ENCODE data around the gene GRAMD1B.
A peak's percentile ranks its signal among the peaks of the same experiment; 100 is the strongest.

The GRAMD1B gene

GRCh38 chr11:123421589-123421988 is 8.5 kb upstream of the GRAMD1B start:
- DNase-seq (ENCODE audit: low spot score in 2 of 2) = no peak
- Histone ChIP-seq H3K9me3 (no peaks in the 10 kb centered on the region), H3K36me3 (replicated peaks) (no peaks in the 10 kb centered on the region), H3K4me1 (peaks cover 12% of the 10 kb centered on the region), H3K27me3 (ENCODE audit: low read depth) (no peaks in the 10 kb centered on the region), H3K4me3 (no peak overlapping the region)
- in situ Hi-C loops (cut with MboI; ENCODE audit: low sequenced_read_pairs) = no loop called here

DNA sequence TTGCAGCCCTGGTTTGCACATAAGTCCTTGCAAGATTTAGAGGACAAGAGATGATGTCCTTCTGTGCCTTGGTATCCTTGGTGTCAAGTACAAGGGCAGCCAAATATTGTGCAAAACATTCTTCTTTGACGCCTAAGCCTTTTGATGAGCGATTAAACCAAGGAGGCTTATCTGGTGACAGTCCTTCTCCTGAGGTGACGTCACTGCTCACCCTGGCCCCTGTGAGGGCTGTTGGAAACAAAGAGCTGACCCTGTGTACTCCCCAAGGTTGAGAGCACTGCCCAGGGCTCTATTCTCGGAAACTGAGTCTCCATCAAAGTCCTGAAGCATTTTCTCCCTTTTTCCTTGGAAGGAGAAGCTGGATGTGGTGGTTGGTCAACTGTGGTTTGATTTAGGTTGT is 4.7 kb upstream of the GRAMD1B start:
- no peaks in the 10 kb centered on the region for H3K27me3 ChIP-seq (ENCODE audit: low read depth)
- no peak overlapping the region for H3K4me3 ChIP-seq
- in situ Hi-C loops (cut with MboI; ENCODE audit: low sequenced_read_pairs) = loop anchor here (25.0 kb wide), 1 partner anchor 1212 kb away; no protein-coding TSS in a partner anchor
- H3K36me3 ChIP-seq (replicated peaks) = no peaks in the 10 kb centered on the region
- peaks cover 17% of the 10 kb centered on the region for H3K4me1 ChIP-seq
- no peak for DNase-seq (ENCODE audit: low spot score in 2 of 2)
- no peaks in the 10 kb centered on the region for H3K9me3 ChIP-seq

DNA sequence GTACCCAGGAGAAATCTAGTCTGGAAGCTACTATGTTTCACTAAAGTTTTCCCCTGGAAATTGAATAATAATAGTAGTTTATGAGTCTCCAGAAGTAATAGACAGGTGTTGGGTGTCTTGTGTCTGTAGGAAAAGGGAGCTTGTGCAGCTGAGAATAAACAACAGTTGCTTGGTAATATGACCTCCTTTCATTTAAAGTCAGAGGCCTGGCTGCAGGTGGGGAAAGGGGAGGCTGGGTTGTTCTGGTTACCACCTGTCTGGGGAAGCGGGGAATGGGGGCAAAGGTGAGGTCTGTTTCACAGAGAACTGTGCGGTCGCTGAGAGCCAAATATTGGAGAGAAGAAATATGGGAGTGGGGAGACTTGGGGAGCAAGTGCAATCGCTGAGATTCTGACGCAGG is 3.3 kb upstream of the GRAMD1B start:
- H3K27me3 ChIP-seq (ENCODE audit: low read depth) = no peaks in the 10 kb centered on the region
- H3K4me1 ChIP-seq = peaks cover 17% of the 10 kb centered on the region
- H3K4me3 ChIP-seq = no peak overlapping the region
- in situ Hi-C loops (cut with MboI; ENCODE audit: low sequenced_read_pairs) = loop anchor here (25.0 kb wide), 1 partner anchor 1211 kb away; no protein-coding TSS in a partner anchor
- H3K36me3 ChIP-seq (replicated peaks) = no peaks in the 10 kb centered on the region
- H3K9me3 ChIP-seq = no peaks in the 10 kb centered on the region
- no peak for DNase-seq (ENCODE audit: low spot score in 2 of 2)

DNA sequence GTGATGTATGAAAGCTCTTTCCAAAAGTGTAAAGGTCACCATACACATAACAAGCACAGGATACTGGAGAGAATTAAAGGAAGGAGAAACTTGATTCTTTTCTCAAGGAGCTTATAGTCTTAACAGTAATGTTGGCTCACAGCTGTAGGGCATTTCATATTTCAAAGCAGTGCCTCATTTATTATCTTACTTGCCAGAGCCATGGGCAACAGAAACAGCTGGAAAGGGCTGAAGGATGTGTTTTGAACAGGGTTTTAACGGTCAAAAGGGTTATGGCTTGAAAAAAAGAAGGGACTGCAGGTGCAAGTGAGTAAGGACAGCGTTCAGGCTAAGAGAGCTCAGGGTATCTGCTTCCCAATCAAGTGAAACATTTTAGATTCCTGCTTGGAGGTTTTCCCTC is 2.7 kb upstream of the GRAMD1B start:
- DNase-seq (ENCODE audit: low spot score in 2 of 2) = no peak
- in situ Hi-C loops (cut with MboI; ENCODE audit: low sequenced_read_pairs) = loop anchor here (25.0 kb wide), 1 partner anchor 1210 kb away; no protein-coding TSS in a partner anchor

GRCh38 chr11:123428116-123428715 is 1.9 kb upstream of the GRAMD1B start:
- Histone ChIP-seq H3K4me3 (no peak overlapping the region), H3K36me3 (replicated peaks) (no peaks in the 10 kb centered on the region), H3K9me3 (no peaks in the 10 kb centered on the region), H3K4me1 (peaks cover 27% of the 10 kb centered on the region), H3K27me3 (ENCODE audit: low read depth) (no peaks in the 10 kb centered on the region)
- in situ Hi-C loops (cut with MboI; ENCODE audit: low sequenced_read_pairs) = loop anchor here (25.0 kb wide), 1 partner anchor 1209 kb away; no protein-coding TSS in a partner anchor
- no peak for DNase-seq (ENCODE audit: low spot score in 2 of 2)

More for the DNA sequence above, 2.7 kb upstream of the GRAMD1B start:
- Histone ChIP-seq H3K36me3 (replicated peaks) (no peaks in the 10 kb centered on the region), H3K27me3 (ENCODE audit: low read depth) (no peaks in the 10 kb centered on the region), H3K4me1 (peaks cover 23% of the 10 kb centered on the region), H3K9me3 (no peaks in the 10 kb centered on the region), H3K4me3 (no peak overlapping the region)

- H3K27me3 ChIP-seq (ENCODE audit: low read depth) = no peaks in the 10 kb centered on the region
- in situ Hi-C loops (cut with MboI; ENCODE audit: low sequenced_read_pairs) = loop anchor here (25.0 kb wide), 1 partner anchor 1208 kb away; no protein-coding TSS in a partner anchor
- peaks cover 4% of the 10 kb centered on the region; the same call in 1 of the 2 replicates for H3K36me3 ChIP-seq (replicated peaks)
- no peak for DNase-seq (ENCODE audit: low spot score in 2 of 2)
- H3K4me1 ChIP-seq = peaks cover 28% of the 10 kb centered on the region
- H3K9me3 ChIP-seq = no peaks in the 10 kb centered on the region
- peak overlapping the region; percentile 68; the same call in 1 of the 2 replicates for H3K4me3 ChIP-seq
Observed at GRCh38 chr11:123429336-123429735, 733 bp upstream of the GRAMD1B start.

- in situ Hi-C loops (cut with MboI; ENCODE audit: low sequenced_read_pairs) = loop anchor here (25.0 kb wide), 1 partner anchor 1206 kb away; no protein-coding TSS in a partner anchor
- DNase-seq (ENCODE audit: low spot score in 2 of 2) = peak; percentile 50 to 84
- peak overlapping the region; percentile 68 for H3K4me3 ChIP-seq
Observed at GRCh38 chr11:123430721-123431497, 840 bp downstream of the GRAMD1B start.

GRCh38 chr11:123431619-123432018 is 1.6 kb downstream of the GRAMD1B start:
- DNase-seq (ENCODE audit: low spot score in 2 of 2) = peak in 1 of 2 experiments; percentile 55
- in situ Hi-C loops (cut with MboI; ENCODE audit: low sequenced_read_pairs) = loop anchor here (25.0 kb wide), 1 partner anchor 1206 kb away; no protein-coding TSS in a partner anchor
- Histone ChIP-seq H3K27me3 (ENCODE audit: low read depth) (no peaks in the 10 kb centered on the region), H3K9me3 (no peaks in the 10 kb centered on the region), H3K36me3 (replicated peaks) (peaks cover 11% of the 10 kb centered on the region), H3K4me1 (peaks cover 29% of the 10 kb centered on the region), H3K4me3 (peak overlapping the region; percentile 68)

More at GRCh38 chr11:123430721-123431497, 840 bp downstream of the GRAMD1B start:
- no peaks in the 10 kb centered on the region for H3K27me3 ChIP-seq (ENCODE audit: low read depth)
- H3K36me3 ChIP-seq (replicated peaks) = peaks cover 4% of the 10 kb centered on the region; the same call in 1 of the 2 replicates
- peaks cover 29% of the 10 kb centered on the region for H3K4me1 ChIP-seq
- no peaks in the 10 kb centered on the region for H3K9me3 ChIP-seq

- H3K36me3 ChIP-seq (replicated peaks) = peaks cover 17% of the 10 kb centered on the region
- peak; percentile 47 to 68 for DNase-seq (ENCODE audit: low spot score in 2 of 2)
- H3K9me3 ChIP-seq = no peaks in the 10 kb centered on the region
- H3K27me3 ChIP-seq (ENCODE audit: low read depth) = no peaks in the 10 kb centered on the region
- no peak overlapping the region for H3K4me3 ChIP-seq
- H3K4me1 ChIP-seq = peaks cover 49% of the 10 kb centered on the region
- in situ Hi-C loops (cut with MboI; ENCODE audit: low sequenced_read_pairs) = loop anchor here (25.0 kb wide), 1 partner anchor 1203 kb away; no protein-coding TSS in a partner anchor
Observed at GRCh38 chr11:123434262-123434661, 4.2 kb downstream of the GRAMD1B start.

DNA sequence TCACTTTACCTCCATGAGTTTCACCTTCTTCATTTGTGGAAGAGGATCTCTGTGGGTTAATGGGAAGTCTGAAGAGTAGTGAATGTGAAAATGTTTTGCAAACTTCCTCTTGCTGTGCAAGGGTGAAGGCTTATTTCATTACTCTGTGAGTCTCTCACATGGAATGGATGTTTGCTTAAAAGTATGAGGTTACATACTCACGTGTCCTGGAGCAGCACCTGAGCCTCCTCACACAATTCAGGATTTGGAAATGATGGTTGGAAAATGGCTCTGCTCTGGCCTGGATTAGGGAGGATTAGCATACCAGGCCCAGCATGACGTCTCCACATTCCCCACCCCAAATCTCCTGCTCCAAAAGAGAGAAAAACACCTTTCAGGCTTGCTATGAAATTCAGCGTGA is 4.8 kb downstream of the GRAMD1B start:
- H3K4me1 ChIP-seq = peaks cover 44% of the 10 kb centered on the region
- in situ Hi-C loops (cut with MboI; ENCODE audit: low sequenced_read_pairs) = loop anchor here (25.0 kb wide), 1 partner anchor 1202 kb away; no protein-coding TSS in a partner anchor
- H3K4me3 ChIP-seq = no peak overlapping the region
- peak; percentile 69 to 72 for DNase-seq (ENCODE audit: low spot score in 2 of 2)
- no peaks in the 10 kb centered on the region for H3K9me3 ChIP-seq
- H3K27me3 ChIP-seq (ENCODE audit: low read depth) = no peaks in the 10 kb centered on the region
- peaks cover 17% of the 10 kb centered on the region for H3K36me3 ChIP-seq (replicated peaks)

DNA sequence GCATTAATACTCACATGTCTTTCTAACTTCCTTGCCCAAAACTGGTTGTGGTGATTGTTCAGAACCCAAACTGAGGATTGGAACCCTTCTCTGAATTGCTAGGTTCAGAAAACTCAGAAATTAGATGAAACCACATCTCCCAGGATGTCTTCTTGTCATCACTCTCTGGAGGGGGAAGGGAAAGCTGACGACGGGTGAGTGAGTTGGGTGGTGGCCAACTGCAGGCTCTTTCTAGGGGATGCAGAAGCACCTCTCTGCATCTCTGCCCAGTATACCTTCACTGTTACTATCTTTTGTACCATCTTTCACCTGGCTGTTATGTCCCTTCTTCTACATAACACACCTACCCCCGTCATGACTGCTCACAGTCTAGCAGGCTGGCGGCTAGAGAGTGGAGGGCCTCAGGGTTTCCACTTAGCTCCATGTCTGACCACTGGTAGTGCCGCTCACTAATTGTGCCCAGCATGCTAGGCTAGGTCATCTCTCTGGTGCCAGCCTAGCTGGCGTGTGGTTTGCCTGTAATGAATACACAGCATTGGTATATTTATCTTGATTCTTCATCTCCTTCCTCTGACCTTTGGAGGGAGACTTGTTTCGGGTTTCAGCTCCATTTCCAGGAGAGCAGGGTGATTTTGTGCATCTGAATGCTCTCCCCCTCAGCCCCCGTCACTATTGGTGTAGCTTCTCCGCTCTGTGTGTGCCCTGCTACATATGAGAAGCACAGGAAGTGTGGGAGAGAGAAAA is 7.3 kb downstream of the GRAMD1B start:
- H3K27me3 ChIP-seq (ENCODE audit: low read depth) = no peaks in the 10 kb centered on the region
- DNase-seq (ENCODE audit: low spot score in 2 of 2) = no peak
- peaks cover 48% of the 10 kb centered on the region for H3K4me1 ChIP-seq
- H3K4me3 ChIP-seq = no peak overlapping the region
- H3K9me3 ChIP-seq = no peaks in the 10 kb centered on the region
- in situ Hi-C loops (cut with MboI; ENCODE audit: low sequenced_read_pairs) = loop anchor here (25.0 kb wide), 1 partner anchor 1200 kb away; no protein-coding TSS in a partner anchor
- peaks cover 17% of the 10 kb centered on the region for H3K36me3 ChIP-seq (replicated peaks)

GRCh38 chr11:123438131-123438627 is 8.1 kb downstream of the GRAMD1B start:
- peaks cover 17% of the 10 kb centered on the region for H3K36me3 ChIP-seq (replicated peaks)
- 0 out of 2 replicates have a peak, but pooled peaks cover 3% of the 10 kb centered on the region for H3K9me3 ChIP-seq
- H3K27me3 ChIP-seq (ENCODE audit: low read depth) = no peaks in the 10 kb centered on the region
- peak; percentile 70 to 85 for DNase-seq (ENCODE audit: low spot score in 2 of 2)
- in situ Hi-C loops (cut with MboI; ENCODE audit: low sequenced_read_pairs) = loop anchor here (25.0 kb wide), 1 partner anchor 1199 kb away; no protein-coding TSS in a partner anchor
- no peak overlapping the region for H3K4me3 ChIP-seq
- peaks cover 44% of the 10 kb centered on the region for H3K4me1 ChIP-seq

- Histone ChIP-seq H3K4me1 (peaks cover 45% of the 10 kb centered on the region), H3K27me3 (ENCODE audit: low read depth) (no peaks in the 10 kb centered on the region), H3K36me3 (replicated peaks) (peaks cover 13% of the 10 kb centered on the region), H3K4me3 (no peak overlapping the region), H3K9me3 (0 out of 2 replicates have a peak, but pooled peaks cover 3% of the 10 kb centered on the region)
- no peak for DNase-seq (ENCODE audit: low spot score in 2 of 2)
- in situ Hi-C loops (cut with MboI; ENCODE audit: low sequenced_read_pairs) = loop anchor here (25.0 kb wide), 1 partner anchor 1198 kb away; no protein-coding TSS in a partner anchor
Observed at GRCh38 chr11:123439616-123440015, 9.5 kb downstream of the GRAMD1B start.
